Measurements from ENCODE around the gene PLXNA4. TPM values are rescaled to one million over a fixed set of nuclear protein-coding genes. Genes with fewer than 3 reads are reported as not detected.

PLXNA4 gene
- total and polyA plus RNA-seq, 2 donors (not counting 1 experiment from before 2014, with no cell fraction given) = not detected

GRCh38 chr7:132103718-132104117 lies 472.6 kb downstream of the PLXNA4 start:
- Histone ChIP-seq H3K36me3 (replicated peaks in 1 of 2; ENCODE audit: control extremely low read depth in 1 of 2, control insufficient read depth in 1 of 2, extremely low read depth in 1 of 2, insufficient read depth in 2 of 2, low read length in 1 of 2) (no peaks in the 10 kb centered on the region), H3K27ac (ENCODE audit: low read length in 2 of 2) (no peak overlapping the region), H3K27me3 (replicated peaks in 1 of 4; ENCODE audit: control extremely low read depth in 1 of 4, control insufficient read depth in 3 of 4, insufficient read depth in 4 of 4, low read length in 3 of 4) (peaks cover 0 to 4% (median 0%) of the 10 kb centered on the region in 4 experiments), H3K9me3 (ENCODE audit: control extremely low read depth in 1 of 3, control insufficient read depth in 2 of 3, insufficient read depth in 1 of 3, low read length in 2 of 3) (peaks cover 0 to 11% (median 0%) of the 10 kb centered on the region in 3 donors), H3K4me3 (ENCODE audit: control extremely low read depth in 1 of 5, extremely low read depth in 1 of 5, insufficient read depth in 1 of 5, low read depth in 2 of 5, low read length in 4 of 5) (no peak overlapping the region), H4K20me1 (ENCODE audit: control insufficient read depth, insufficient read depth, low read length, poor library complexity, severe bottlenecking) (no peaks in the 10 kb centered on the region), H3K79me2 (ENCODE audit: control insufficient read depth, insufficient read depth, low read length) (no peaks in the 10 kb centered on the region), H2AFZ (ENCODE audit: insufficient read depth, low read depth, low read length, poor library complexity, severe bottlenecking) (no peak overlapping the region), H3K4me1 (ENCODE audit: control insufficient read depth in 2 of 2, insufficient read depth in 2 of 2, low read length in 2 of 2) (no peaks in the 10 kb centered on the region), H3K4me2 (replicated peaks; ENCODE audit: low read depth, low read length, poor library complexity, severe bottlenecking) (no peak overlapping the region), H3K9ac (ENCODE audit: low read length) (no peak overlapping the region)
- CTCF ChIA-PET = no interaction called here
- no peak for TF ChIP-seq EZH2 (IDR thresholded peaks at IDR 0.05; ENCODE audit: borderline replicate concordance, insufficient read depth, low read depth, low read length, poor library complexity, severe bottlenecking)
- TF ChIP-seq, protein P1, sequence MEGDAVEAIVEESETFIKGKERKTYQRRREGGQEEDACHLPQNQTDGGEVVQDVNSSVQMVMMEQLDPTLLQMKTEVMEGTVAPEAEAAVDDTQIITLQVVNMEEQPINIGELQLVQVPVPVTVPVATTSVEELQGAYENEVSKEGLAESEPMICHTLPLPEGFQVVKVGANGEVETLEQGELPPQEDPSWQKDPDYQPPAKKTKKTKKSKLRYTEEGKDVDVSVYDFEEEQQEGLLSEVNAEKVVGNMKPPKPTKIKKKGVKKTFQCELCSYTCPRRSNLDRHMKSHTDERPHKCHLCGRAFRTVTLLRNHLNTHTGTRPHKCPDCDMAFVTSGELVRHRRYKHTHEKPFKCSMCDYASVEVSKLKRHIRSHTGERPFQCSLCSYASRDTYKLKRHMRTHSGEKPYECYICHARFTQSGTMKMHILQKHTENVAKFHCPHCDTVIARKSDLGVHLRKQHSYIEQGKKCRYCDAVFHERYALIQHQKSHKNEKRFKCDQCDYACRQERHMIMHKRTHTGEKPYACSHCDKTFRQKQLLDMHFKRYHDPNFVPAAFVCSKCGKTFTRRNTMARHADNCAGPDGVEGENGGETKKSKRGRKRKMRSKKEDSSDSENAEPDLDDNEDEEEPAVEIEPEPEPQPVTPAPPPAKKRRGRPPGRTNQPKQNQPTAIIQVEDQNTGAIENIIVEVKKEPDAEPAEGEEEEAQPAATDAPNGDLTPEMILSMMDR (IDR thresholded peaks at IDR 0.05) = no peak
- no peak overlapping the region for H3K4me3 Mint-ChIP-seq
- ATAC-seq (ENCODE audit: low read depth) = no peak
- no peaks in the 10 kb centered on the region for H3K4me1 Mint-ChIP-seq
- no peak for DNase-seq
- POLR2A ChIA-PET = no interaction called here
- WGBS (ENCODE audit: insufficient coverage) = 67% methylated on average over 3 of the region's 3 CpGs
- H3K27ac Mint-ChIP-seq = no peak overlapping the region
- H3K27me3 Mint-ChIP-seq = peaks cover 3% of the 10 kb centered on the region
- no peaks in the 10 kb centered on the region for H3K9me3 Mint-ChIP-seq (ENCODE audit: insufficient read depth)
- intact Hi-C loops (cut with micrococcal nuclease) = no loop called here

- H3K9me3 ChIP-seq (ENCODE audit: control extremely low read depth in 1 of 3, control insufficient read depth in 2 of 3, insufficient read depth in 1 of 3, low read length in 2 of 3) = peaks cover 0 to 11% (median 0%) of the 10 kb centered on the region in 3 donors
- WGBS (ENCODE audit: insufficient coverage) = 76% methylated on average over 9 of the region's 10 CpGs
- CTCF ChIA-PET = no interaction called here
- H4K20me1 ChIP-seq (ENCODE audit: control insufficient read depth, insufficient read depth, low read length, poor library complexity, severe bottlenecking) = no peaks in the 10 kb centered on the region
- H3K4me3 ChIP-seq (ENCODE audit: control extremely low read depth in 1 of 5, extremely low read depth in 1 of 5, insufficient read depth in 1 of 5, low read depth in 2 of 5, low read length in 4 of 5) = no peak overlapping the region
- Mint-ChIP-seq H3K27me3 (no peaks in the 10 kb centered on the region), H3K27ac (no peak overlapping the region), H3K4me3 (no peak overlapping the region), H3K9me3 (ENCODE audit: insufficient read depth) (no peaks in the 10 kb centered on the region), H3K4me1 (no peaks in the 10 kb centered on the region)
- H3K79me2 ChIP-seq (ENCODE audit: control insufficient read depth, insufficient read depth, low read length) = no peaks in the 10 kb centered on the region
- H2AFZ ChIP-seq (ENCODE audit: insufficient read depth, low read depth, low read length, poor library complexity, severe bottlenecking) = no peak overlapping the region
- DNase-seq (no peak), ATAC-seq (ENCODE audit: low read depth) (no peak)
- no peaks in the 10 kb centered on the region for H3K4me1 ChIP-seq (ENCODE audit: control insufficient read depth in 2 of 2, insufficient read depth in 2 of 2, low read length in 2 of 2)
- no peak overlapping the region for H3K4me2 ChIP-seq (replicated peaks; ENCODE audit: low read depth, low read length, poor library complexity, severe bottlenecking)
- POLR2A ChIA-PET = no interaction called here
- TF ChIP-seq, protein P1 (IDR thresholded peaks at IDR 0.05) = no peak
- TF ChIP-seq EZH2 (IDR thresholded peaks at IDR 0.05; ENCODE audit: borderline replicate concordance, insufficient read depth, low read depth, low read length, poor library complexity, severe bottlenecking) = no peak
- peaks cover 0 to under 1% (median 0%) of the 10 kb centered on the region in 4 experiments for H3K27me3 ChIP-seq (replicated peaks in 1 of 4; ENCODE audit: control extremely low read depth in 1 of 4, control insufficient read depth in 3 of 4, insufficient read depth in 4 of 4, low read length in 3 of 4)
- H3K9ac ChIP-seq (ENCODE audit: low read length) = no peak overlapping the region
- H3K27ac ChIP-seq (ENCODE audit: low read length in 2 of 2) = no peak overlapping the region
- intact Hi-C loops (cut with micrococcal nuclease) = no loop called here
- H3K36me3 ChIP-seq (replicated peaks in 1 of 2; ENCODE audit: control extremely low read depth in 1 of 2, control insufficient read depth in 1 of 2, extremely low read depth in 1 of 2, insufficient read depth in 2 of 2, low read length in 1 of 2) = no peaks in the 10 kb centered on the region
Observed at GRCh38 chr7:132102942-132103341, 473.3 kb downstream of the PLXNA4 start.

Data from B cell (primary cell).